Epithelial cell of prostate (primary cell): ENCODE measurements around the gene ETV6.

Experiments used
- DNase-seq: peaks from one replicate; pipeline ENCODE4 v3.0.0-alpha.2; 2011; ENCODE audit warnings: low read depth, low spot score
- H3K27ac ChIP-seq: fragments of 450-650 bp; 2 replicates; pipeline ENCODE4 v1.5.1; 2017; ENCODE audit warnings: mild to moderate bottlenecking

ETV6 gene

GRCh38 chr12:11787437-11787836 is 138.0 kb downstream of the ETV6 start:
- no peak overlapping the region for H3K27ac ChIP-seq
- DNase-seq = no peak

DNA sequence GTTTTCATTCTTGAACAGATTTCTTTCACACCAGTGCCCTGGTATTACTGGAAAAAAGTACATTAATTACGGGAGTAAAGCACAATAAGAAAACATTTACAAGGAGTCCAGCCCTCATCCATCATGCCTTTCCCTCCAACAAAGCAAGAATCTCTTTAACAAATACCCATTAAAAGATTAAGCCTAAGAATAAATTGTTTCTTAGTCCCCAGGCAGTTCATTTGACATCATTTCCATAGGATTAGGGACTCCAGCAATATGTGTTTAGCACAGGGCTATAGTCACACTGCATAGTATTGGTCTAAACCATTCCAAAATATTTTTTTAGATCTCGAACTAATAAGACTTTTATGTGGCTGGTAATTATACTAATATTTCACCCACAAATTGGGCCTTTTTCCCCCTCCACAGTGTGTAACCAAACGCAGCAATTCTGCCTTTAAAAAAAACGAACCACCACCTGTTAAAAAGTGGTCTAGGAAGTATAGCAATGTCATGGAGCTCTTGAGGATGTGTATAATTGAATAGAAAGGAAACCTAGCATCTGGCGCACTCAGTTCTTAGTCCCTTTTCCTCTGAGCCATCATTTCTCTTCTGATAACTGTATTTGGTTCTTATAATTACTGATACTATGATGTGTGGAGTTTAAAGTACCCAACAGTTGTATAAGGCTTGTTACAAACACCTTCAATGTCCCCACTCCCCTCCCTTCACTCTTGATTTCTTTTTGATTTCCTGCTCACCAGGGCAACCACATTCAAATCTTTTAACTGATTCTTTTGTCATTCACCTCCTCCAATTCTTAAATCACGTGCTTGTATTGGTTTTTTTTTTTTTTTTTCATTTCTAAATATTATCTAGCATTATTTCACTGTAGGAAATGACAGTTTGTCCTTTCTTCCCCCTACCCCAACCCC is 138.7 kb downstream of the ETV6 start:
- no peak overlapping the region for H3K27ac ChIP-seq
- DNase-seq = no peak

GRCh38 chr12:11793921-11794710 is 144.6 kb downstream of the ETV6 start:
- H3K27ac ChIP-seq = no peak overlapping the region
- no peak for DNase-seq

DNA sequence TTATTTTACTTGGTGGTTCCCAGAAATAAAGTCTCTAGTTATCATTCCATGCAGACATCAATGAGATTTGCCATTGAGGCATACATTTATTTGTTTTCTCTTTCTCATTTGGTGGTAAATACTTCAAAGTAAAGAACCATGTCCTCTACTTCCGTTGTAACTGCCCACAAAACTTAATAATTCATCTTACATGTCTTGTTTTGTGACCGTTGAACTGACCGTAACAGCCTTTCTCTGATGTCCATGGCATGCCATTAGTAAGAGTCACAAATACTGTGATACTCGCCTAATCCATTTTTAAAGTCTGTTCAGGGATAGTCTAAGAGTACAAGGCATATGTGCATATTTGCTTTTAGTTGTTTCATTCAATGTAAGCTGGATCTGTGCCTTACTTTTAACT is 145.3 kb downstream of the ETV6 start:
- no peak overlapping the region for H3K27ac ChIP-seq
- DNase-seq = no peak

DNA sequence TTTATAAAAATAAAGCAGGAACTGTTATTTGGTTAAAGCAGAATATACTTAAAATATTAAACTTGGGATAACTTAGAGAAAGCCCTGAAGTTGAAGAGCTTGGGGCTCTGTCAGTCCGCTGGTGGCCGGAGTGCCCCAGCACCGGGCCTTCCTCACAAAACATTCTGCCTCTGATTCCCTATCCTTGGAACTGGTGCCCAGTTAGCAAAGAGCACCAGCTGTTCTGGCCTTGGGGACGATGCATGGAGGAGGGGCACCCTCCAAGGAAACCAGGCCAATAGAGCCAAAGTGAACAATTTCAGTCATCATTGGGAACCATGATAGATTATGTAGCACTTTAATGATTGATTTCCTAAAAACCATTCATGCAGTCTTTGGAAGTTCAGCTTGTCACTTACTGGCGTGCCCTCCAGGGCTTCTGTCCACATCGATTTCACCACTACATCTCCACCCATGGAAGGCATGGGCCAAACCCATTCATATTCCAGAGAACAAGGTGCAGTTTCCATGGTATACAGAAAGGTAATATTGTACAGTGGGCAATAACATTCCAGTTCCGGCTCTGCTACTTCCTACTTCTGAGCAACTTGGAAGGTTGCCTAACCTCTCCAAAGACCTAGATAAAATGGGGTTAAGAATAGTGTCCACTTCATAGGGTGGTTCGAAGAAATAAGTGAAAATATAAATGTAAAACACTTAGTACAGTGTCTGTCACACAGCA is 145.9 kb downstream of the ETV6 start:
- no peak for DNase-seq
- H3K27ac ChIP-seq = peak overlapping the region; percentile 67

DNA sequence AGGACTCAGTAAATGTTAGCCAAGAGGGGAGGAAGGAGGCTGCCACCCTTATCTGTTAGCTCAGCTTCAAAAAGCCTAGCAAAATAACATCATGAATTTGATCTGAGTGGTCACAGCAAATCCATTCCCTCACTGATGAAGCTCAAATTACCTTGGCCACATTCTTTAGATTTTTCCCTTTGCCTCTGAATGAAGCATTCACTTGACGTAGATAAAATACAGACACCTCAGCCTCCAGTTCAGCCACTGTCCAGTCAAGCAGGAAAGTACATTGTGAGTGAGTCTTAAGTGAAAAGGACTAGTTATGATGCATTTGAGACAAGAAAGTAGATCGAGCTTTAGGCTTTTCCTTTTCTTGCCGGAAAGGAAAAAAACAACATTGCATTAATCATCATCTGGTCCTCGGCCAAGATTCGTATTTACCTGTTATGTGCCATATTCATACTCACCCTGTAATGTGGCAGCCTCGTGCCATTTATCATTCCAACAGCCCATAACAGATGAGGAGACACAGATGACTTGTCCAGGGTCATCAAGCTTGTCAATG is 146.5 kb downstream of the ETV6 start:
- H3K27ac ChIP-seq = peak overlapping the region; percentile 67
- DNase-seq = peak; percentile 62

DNA sequence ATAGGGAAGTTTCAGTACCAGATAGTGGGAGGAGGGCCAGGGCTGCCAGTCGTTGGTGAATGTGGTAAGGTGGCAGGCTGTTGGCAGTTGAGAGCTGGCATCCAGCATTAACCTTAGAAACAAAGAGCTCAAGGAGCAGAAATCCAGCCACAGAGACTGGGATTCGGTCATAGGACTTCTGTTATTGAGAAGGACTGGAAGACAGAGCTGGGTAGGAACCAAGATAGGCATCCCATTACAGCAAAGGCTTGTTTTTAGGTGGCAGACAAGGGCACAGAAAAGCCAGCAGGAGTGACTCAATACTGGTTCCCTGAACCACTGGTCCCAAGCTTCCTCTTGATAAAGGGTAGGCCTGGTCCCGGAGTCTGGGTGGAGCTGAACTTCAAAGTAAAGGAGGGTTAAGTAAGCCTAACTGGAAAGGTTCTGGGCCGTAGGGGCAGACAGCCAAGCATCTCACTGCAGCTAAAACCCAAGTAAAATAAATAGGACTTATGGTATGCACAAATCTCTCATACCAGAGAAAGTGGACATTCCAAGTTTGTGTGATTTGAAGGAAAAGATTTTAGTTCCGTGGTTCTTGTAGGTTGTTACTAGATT is 147.9 kb downstream of the ETV6 start:
- no peak for DNase-seq
- H3K27ac ChIP-seq = no peak overlapping the region

DNA sequence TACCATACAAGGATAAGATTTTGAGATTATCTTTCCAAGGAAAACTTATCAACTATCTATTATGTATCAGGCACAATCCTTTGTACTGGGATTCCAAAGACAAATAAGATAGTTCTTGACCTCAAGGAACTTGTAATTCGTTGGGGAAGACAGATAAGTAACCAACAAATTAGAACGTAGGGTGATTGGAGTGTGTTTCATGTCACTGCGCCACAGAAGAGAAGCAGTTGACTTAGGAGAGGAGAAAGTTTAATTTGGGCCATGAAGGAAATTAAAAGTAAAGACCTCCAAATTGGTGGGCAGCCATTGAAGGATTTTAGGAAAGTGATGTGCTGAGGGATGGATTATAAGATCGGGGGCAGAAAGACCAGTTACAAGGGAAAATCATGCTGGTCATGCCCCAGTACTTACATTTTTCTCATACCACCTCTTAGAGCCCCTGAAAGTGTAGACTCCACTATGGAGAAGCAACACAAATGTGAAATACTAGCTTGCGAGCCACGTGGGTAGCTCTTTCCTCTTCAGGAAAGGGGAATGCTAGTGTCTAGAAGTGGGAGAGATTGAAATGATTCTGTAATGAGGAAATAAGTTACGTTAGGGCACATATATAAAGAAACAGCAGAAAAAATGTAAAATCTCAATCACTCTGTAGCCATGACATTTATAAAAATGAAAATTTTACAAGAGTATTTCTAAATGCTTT is 148.7 kb downstream of the ETV6 start:
- DNase-seq = no peak
- peak overlapping the region; percentile 10 for H3K27ac ChIP-seq

DNA sequence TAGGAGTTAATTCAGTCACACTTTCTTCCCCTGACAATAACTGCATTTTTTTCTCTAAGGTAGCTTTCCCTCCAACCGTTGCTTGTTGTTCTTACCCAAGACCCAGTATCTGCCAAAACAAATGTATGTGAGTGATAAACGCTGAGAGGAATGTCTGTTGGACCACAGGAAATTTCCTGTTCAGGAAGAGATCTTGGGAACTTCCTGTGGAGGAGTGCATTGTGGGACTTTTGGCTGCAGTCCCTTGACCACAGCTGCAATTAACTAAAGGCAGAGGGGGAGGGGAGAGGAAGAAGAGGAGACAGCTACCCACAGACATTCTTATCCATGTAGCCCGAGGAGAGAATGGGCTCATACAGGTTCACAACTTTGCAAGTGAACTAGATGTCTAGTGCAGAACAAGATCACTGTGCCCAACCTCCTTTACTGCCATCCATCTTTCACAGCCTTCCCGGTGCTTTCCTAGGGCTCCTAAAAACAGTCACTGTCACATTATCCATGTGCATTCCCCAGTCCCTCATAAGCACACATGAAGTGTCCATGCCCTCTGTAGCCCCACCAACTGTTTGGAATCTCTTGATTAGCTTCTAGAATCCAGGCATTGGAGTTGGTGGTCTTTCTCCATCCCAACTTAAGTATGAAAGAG is 149.5 kb downstream of the ETV6 start:
- DNase-seq = no peak
- peak overlapping the region; percentile 10 for H3K27ac ChIP-seq

DNA sequence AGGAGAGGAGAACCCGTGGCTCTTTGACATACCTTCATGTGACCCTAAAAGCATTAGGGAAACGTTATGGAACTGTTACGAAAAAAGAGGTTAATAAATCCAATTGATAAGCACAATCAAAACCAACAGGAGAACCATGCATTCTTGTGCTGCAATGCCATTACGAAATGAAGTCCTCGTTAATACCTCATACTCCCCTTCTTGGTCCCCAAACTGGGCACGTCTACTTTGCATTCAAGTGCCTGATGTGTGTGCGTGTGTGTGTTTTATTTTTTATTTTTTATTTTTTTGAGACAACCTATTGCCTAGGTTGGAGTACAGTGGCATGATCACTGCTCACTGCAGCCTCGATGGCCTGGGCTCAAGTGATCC is 150.0 kb downstream of the ETV6 start:
- no peak overlapping the region for H3K27ac ChIP-seq
- DNase-seq = no peak

DNA sequence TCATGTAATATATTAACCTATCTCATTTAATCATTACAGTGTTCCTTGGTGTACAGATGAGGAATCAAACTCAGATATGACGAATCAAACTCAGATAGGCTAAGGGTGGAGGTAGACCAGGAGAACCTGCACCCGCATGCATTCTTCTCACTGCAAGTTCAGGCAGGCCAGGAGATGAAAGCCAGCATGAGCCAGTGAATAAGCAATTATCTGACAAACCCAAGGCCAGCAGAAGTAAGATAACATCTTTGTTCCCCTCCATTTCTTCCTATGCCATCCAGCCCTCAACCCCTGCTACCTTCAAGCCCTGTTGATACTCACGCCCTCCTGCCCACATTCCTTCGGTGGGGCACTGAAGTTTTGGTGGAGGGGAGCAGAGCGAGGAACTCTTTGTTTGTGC is 152.2 kb downstream of the ETV6 start:
- no peak for DNase-seq
- H3K27ac ChIP-seq = peak overlapping the region; percentile 5

DNA sequence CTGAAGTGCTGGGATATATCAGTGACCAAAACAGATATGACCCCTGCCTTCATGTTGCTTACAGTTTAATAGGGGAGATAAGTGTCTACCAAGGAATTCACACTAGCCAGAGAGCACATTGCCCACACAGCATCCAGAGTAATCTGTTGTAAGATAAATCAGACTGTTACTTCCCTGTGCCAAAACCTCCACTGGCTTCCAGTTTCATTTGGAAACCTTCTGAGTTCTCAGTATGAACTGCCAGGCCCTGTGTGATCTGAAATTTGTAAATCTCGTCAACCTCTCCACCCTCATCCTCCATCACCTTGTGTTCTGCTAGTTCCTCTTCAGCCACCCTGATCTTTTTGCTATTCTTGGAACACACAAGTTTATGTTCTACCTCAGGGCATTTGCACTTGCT is 154.7 kb downstream of the ETV6 start:
- no peak overlapping the region for H3K27ac ChIP-seq
- no peak for DNase-seq

- no peak for DNase-seq
- H3K27ac ChIP-seq = no peak overlapping the region
These were observed 155.6 kb downstream of the ETV6 start for GRCh38 chr12:11805043-11805442.

DNA sequence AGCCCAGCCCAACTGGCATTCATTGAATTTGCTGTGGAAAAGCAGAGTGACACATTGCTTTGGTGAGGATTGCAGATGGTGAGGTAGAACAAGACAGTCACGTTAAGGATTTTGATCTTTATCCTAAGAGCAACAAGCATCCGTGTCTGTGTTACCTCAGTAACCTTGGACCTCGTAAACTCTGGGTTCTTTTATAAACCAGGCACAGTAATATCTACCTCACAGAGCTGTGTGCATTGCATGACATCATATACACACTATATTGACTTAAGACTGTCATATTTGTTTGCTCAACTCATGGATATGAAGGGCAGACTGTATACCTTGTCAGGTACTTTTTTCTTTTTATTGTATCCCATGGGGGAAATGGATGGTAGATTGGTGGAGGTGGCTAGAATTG is 156.2 kb downstream of the ETV6 start:
- H3K27ac ChIP-seq = no peak overlapping the region
- DNase-seq = no peak

DNA sequence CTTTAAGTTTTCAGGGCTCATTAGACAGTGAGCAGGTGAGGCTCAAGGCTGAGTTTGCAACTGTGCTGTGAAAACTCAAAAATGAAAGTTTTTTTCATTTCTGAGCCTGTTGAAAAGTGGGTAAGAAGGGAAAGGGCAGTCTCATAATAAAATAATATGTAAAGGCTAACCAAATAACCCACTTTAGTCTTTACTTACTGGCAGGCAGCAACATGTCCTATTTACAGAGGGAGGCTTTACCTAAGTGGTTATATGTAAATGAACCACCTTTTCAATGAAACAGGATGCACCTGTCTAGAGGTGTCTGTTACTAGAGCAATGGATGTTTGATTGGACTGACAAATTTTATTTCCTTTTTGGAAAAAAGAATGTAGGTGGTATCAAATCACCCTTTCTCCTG is 158.0 kb downstream of the ETV6 start:
- DNase-seq = no peak
- no peak overlapping the region for H3K27ac ChIP-seq

- no peak overlapping the region for H3K27ac ChIP-seq
- no peak for DNase-seq
These were observed 159.5 kb downstream of the ETV6 start for GRCh38 chr12:11808931-11809330.

DNA sequence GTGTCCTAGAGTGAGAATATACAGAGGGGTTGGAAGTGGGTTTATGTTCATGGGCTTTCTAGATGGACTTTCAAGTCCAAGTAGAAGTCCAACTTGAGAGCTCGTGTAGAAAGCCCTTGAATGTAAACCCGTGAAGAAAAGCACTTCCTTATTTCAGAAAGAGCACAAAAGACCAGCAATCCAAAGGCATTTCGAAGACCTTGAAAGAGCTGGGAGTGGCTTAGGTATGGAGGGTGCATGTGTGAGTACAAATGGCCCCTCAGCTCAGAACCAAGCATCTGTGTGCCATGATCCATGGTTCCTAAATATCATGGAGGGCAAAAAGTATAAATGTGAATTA is 160.7 kb downstream of the ETV6 start:
- no peak overlapping the region for H3K27ac ChIP-seq
- no peak for DNase-seq

DNA sequence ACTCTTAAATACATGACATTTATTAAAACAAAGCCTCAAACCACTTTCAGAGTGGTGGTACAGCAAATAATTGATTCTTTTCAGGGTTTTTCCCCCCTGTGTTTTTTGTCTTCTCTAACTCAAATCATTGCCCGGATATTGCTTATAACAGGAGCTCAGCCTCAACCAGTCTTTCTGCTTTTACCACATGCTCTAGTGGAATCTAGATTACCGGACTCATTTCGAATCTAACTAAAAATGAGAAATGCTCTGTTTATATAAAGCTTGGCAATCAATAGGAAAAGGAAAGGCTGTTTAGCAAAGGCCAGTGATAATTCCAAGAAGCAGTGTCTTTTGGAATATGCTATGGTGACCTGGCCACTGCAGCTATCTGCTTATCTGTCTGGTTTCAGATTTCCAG is 161.5 kb downstream of the ETV6 start:
- DNase-seq = no peak
- H3K27ac ChIP-seq = no peak overlapping the region

DNA sequence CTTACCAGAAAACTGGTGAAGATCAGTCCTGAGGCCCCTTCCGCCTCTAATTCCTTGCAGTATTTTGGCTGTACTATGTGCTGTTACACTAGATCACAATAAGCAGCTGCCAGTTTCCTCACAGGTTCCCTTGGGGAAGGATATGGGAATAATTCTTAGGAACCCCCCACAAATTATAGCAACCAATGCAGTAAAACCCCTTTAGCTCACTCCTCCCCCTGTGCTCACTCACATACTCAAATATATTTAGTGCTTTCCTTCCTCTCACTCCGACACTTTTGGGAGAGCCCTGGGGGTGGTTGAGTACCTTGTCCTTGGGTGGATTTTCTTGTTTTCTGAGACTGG is 162.7 kb downstream of the ETV6 start:
- DNase-seq = no peak
- H3K27ac ChIP-seq = no peak overlapping the region
